Prostate gland (tissue), 2 donors: ENCODE data around the gene SMIM5.

Source experiments
- CTCF ChIP-seq, 4 experiments: fragments of 200-600 bp in 2 of 4; fragments of 450-650 bp in 2 of 4; sonication (generic) in 2 of 4; IDR thresholded peaks; 1 replicate in 3 of 4; 2 replicates in 1 of 4; pipeline ENCODE4 v1.5.1; 2016 to 2019; ENCODE audit warnings: antibody characterized with exemption in 4 of 4, mild to moderate bottlenecking in 2 of 4, moderate library complexity in 2 of 4
- POLR2A ChIP-seq: fragments of 450-650 bp; IDR thresholded peaks from one replicate; pipeline ENCODE4 v1.6.1; 2016; ENCODE audit warnings: antibody characterized with exemption, mild to moderate bottlenecking

DNA sequence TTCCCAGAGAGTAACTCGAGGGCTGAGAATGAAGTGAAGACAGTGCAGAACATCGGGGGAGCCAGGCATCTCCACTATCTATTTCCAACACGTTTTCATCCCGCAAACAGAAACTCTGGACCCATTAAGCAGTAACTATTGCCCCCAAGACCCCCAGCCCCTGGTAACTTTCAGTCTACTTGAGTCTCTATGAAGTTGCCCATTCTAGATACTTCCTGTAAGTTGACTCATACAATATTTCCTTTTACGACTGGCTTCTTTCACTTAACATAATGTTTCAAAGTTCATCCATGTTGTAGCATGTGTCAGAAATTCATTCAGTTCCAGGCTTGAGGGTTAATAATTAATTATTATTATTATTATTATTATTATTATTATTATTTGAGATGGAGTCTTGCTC, 26.1 kb upstream of the SMIM5 start:
- TF ChIP-seq CTCF (IDR thresholded peaks at IDR 0.05) (no peak), POLR2A (no peak)
